Right renal cortex interstitium (tissue), 3 donors: ENCODE results near the gene BORCS8. TPM values are rescaled to one million over a fixed set of nuclear protein-coding genes. Genes with fewer than 3 reads are reported as not detected.
"Not testable (repeated sequence)": the region's sequence is repeated elsewhere in the genome, so short reads cannot be mapped to it uniquely, and the experiment has no call there.

Experiments
- DNase-seq, 3 donors: peaks; one replicate each; pipeline ENCODE4 v3.0.0-alpha.2; 2013; ENCODE audit warnings: low read depth in 3 of 3, low spot score in 2 of 3
- polyA plus RNA-seq, 3 donors: library from polyadenylated mRNA; unstranded; fragments of 120-200 nt; gene quantifications; one replicate each; pipeline ENCODE4 v1.2.1, GENCODE V29; 2013; ENCODE audit not compliant: insufficient read length in 3 of 3

Gene BORCS8
- polyA plus RNA-seq, result 10 to 100 TPM; 13.1 to 14.9 (median 13.2) TPM

DNA sequence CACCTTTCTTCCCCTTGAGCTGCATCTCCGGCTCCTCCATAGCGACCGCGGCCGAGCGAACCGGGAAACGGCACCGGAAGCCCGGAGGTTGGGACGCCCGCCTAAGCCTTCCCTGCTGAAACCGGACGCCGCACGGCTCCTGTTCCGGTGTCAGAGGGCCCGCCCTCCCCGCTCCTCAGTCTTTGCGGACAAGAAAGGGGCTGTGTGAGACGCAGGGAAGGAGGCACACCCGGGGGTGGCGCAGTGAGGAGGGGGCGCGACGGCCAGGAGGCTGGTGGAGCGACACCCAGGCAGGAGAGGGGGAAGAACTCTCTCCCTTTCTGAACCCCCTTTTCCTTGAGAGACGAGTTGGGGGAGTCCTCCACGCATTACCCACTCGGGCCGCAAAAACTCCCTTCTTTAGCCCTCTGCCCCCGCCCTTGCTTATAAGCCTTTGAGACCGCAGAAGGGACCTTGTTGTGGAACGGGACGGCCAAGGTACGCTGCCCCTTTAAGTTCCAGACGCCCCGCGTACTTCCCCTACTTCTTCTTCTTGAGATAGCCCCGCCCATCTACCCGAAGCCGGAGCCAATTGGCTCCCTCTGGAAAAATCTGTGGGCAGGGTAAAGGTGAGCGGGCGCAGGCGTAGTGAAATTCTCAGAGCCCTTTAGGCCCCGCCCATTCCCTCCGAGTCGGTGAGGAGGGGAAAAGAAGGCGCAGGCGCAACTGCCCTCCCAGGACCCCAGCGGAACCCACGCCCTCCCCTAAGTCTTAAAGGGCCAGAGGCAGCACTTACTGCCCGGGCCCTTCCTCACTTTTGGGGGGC is at the start of gene BORCS8, which contains the start of gene RFXANK:
BORCS8 (minus strand) TSS at position 75 of the 805 bp plus-strand sequence; CDS start at position 40, 35 bp downstream.
RFXANK (plus strand) TSS at position 181 of the 805 bp plus-strand sequence. CDS start 1,689 bp downstream, outside the sequence.
- peak; percentile 99 to 100 (median 99) for DNase-seq

DNA sequence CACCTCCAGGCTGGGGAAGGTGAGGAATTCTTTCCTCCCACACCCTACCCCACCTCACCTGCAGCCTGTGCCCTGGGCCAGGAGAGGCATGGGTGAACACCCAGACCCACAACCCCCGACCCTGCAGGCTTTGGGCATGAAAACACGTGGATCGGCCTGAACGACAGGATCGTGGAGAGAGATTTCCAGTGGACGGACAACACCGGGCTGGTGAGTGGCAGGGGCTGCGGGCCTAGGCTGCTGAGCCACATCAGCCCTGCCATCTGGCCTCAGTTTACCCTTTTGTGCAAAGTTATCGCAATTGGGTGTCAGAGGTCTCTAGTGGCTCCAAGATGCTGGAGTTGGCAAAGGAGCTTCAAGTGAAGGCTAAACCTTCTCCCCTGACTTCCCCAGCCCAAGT is 48.5 kb upstream of the BORCS8 start:
- no peak for DNase-seq

DNA sequence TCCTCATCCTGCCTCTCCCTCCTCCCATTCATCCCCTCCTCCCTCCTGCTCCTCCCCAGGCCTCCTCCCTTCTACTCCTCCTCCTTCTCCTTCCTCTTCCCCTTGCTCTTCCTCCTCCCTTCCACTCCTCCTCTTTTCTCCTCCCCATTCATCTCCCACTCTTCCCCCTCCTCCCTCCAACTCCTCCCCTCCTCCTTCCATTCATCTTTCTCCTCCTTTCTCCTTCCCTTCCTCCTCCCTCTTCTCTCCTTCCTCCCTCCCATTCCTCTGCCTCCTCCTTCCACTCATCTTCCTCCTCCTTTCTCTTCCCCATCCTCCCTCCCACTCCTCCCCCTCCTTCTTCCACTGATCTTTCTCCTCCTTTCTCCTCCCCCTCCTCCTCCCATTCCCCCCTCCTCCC is 47.7 kb upstream of the BORCS8 start:
- DNase-seq, result no peak

DNA sequence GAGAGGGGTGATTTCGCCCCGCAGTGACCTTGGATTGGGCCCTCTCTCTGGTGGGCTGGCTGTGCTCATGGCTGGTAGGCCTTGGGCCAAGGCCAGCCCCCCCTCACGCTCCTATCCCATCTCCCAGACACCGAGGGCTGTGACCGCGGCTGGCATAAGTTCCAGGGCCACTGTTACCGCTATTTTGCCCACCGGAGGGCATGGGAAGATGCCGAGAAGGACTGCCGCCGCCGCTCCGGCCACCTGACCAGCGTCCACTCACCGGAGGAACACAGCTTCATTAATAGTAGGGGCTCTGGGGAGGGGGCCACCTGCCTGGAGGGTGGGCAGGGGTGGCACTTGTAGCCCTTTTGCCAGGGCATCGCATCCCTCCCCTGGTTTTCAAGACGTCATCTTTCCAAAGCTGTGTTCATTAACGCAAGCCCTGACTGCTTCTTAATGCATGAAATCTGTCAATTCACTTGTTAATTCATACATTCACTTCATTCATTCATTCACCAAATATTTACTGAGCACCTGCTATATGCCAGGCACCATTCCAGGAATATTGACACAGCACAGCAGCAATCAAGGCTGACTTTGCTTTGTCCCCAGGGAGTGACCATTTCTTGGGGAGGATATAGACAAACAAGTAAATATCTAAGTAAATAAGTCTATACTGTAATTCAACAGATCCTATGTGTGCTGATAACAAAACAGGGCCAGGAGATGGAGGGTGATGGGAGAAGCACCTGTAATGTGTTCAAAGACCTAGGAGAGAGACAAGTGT is 46.4 kb upstream of the BORCS8 start:
- no peak for DNase-seq

DNA sequence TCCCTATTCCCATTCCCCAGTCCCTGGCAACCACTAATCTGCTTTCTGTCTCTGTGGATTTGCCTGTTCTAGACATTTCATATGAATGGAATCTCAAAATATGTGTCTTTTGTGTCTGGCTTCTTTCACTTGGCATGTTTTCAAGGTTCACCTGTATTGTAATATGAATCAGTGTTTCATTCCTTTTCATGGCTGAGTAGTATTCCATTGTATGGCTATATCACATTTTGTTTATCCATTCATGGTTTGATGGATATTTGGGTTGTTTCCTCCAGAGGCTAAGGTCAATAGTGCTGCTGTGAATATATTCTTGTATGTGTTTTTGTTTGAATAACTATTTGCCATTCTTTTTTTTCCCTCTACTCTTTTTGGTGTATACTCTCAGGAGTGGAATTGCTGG is 44.2 kb upstream of the BORCS8 start:
- DNase-seq, result no peak

DNA sequence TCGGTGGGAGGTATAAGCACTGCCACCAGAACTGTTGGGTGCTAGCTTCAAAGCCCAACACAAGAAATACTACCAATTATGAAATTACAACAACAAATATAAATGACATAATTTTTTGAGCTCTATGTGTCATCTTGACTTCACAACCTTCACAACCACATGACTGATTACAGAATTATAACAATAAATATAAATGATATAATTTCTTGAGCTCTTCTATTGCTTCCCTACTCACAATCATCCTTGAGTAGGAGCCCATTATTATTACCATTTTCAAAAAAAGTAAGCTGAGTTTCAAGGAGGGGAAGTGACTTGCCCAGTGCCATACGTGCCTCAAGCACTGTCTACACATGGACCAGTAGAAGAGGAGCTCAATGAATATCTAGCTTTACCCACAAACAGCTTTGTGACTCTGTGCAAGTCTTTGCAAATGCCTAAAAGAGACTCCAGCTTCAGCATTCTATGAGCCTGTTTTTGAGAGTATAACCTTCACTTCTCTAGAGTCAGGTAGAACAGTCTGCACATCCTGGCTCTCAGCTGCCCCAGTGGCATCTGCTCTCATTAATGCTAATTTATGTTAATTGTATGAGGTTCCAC is 42.4 kb upstream of the BORCS8 start:
- DNase-seq, result no peak

DNA sequence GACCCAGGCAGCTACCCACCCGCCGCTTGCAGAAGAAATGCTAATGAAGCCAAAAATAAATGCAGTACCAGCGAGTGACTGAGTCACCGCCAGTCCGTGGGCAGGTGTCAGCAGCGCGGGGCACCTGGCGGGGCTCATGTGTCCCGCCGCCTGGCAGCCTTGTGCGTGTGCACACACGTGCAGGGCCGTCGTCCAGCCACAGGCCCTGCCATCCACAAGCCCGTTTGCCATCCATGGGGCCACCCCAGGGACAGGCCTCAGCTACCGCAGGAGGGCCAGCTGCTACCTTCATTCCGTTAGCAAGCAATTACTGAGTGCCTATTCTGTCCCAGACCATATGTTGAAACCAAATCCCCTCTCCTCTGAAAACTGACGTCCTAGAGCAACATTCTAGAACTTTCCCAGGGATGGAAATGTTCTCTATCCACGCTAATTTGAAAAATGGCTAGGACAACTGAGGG is 40.3 kb upstream of the BORCS8 start:
- no peak for DNase-seq

DNA sequence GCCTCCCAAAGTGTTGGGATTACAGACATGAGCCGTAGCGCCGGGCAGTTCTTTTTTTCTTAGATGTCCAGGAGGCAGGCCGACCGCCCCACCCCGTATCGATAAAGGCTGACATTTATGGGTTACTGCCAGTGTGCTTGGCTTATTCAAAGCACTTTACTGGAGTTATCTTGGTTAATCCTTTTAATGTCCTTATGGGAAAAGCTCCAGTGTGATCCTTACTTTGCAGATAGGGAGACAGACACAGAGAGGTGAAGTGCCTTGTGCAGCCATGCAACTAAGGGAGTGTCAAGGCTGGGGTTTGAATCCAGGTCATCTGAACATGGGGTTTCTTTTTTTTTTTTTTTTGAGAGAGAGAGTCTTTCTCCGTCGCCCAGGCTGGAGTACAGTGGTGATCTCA is 39.0 kb upstream of the BORCS8 start:
- no peak for DNase-seq

DNA sequence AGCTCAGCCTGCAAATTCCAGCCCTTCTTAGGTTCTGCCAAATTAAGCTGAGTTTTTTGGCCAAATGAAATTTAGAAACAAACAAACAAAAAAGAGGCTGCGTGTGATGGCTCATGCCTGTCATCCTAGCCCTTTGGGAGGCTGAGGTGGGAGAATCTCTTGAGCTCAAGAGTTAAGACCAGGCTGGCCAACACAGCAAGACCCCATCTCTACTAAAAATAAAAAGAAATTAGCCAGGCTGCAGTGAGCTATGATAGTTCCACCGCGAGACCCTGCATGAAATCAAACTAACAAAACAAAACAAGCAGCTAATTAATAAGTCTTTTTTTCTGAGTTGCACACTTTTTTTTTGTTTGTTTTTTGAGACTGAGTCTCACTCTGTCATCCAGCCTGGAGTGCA is 37.7 kb upstream of the BORCS8 start:
- no peak for DNase-seq

DNA sequence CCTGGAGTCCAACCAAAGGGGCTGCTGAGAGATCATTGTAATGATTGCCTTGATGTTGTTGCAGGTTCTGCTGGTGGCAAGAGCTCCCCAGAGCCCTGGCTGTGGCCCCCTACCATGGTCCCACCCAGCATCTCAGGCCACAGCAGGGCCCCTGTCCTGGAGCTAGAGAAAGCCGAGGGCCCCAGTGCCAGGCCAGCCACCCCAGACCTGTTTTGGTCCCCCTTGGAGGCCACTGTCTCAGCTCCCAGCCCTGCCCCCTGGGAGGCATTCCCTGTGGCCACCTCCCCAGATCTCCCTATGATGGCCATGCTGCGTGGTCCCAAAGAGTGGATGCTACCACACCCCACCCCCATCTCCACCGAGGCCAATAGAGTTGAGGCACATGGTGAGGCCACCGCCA is 35.3 kb upstream of the BORCS8 start:
- DNase-seq, result no peak

DNA sequence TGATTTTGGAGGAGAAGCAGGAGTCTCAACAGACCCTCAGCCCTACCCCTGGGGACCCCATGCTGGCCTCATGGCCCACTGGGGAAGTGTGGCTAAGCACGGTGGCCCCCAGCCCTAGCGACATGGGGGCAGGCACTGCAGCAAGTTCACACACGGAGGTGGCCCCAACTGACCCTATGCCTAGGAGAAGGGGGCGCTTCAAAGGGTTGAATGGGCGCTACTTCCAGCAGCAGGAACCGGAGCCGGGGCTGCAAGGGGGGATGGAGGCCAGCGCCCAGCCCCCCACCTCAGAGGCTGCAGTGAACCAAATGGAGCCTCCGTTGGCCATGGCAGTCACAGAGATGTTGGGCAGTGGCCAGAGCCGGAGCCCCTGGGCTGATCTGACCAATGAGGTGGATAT is 34.7 kb upstream of the BORCS8 start:
- no peak for DNase-seq

DNA sequence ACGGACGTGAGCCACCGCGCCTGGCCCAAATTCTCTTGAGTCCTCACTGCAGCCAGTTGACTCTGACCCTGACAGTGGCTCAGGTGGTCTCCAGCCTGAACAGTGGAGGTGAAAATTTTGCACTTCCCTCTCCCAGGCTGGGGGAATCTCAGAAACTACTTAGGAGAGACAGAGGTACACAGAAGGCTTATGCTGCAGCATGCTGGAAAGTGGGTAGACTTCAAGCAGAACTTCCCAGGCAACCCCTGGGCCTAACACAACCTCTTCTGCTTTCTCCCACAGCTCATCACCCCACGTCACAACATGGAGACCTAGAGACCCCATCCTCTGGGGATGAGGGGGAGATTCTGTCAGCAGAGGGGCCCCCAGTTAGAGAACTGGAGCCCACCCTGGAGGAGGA is 34.3 kb upstream of the BORCS8 start:
- DNase-seq, result no peak

DNA sequence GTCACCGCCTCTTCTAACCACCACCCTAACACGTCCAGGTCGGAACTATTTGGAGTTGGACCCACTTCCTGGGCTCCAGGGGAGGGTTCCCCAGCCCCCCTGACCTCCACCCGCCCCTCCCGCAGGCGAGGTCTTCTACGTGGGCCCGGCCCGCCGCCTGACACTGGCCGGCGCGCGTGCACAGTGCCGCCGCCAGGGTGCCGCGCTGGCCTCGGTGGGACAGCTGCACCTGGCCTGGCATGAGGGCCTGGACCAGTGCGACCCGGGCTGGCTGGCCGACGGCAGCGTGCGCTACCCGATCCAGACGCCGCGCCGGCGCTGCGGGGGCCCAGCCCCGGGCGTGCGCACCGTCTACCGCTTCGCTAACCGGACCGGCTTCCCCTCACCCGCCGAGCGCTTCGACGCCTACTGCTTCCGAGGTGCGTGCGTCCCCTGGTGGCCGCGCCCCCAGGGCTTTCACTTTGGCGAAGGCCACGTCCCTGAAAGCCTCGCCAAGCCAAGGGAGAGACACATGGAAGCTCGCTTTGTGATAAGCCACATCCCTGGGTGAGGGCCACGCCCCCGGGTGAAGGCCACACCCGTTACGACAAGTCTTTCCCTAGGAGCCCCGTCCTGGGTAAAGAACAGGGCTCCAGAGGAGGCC is 33.0 kb upstream of the BORCS8 start:
- DNase-seq, result no peak

DNA sequence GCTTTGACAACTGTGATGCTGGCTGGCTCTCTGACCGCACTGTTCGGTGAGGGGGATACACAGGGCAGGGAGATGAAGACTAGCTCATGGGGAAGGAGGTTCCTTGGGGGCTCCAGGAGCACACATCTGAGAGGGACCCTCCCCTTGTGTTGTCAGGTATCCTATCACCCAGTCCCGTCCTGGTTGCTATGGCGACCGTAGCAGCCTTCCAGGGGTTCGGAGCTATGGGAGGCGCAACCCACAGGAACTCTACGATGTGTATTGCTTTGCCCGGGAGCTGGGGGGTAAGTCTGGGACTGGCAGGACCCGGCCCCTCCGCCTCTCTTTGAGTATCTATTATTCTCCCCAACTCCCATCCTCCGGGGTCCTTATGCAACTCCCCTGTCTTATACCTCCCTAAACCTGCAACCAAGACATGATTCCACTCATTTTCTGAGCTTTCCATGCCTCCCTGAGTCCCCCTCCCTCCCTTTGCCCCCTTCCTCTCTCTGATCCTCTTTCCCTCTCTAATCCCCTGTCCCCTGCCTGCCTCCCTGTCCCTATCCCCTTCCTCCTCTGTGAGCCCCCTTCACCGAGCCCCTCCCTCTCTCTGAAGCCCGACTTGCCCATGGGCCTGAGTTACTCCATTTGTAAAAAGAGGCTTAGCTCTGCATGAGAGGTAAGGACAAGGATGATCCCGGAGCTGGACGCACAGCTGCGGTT is 32.3 kb upstream of the BORCS8 start:
- no peak for DNase-seq

DNA sequence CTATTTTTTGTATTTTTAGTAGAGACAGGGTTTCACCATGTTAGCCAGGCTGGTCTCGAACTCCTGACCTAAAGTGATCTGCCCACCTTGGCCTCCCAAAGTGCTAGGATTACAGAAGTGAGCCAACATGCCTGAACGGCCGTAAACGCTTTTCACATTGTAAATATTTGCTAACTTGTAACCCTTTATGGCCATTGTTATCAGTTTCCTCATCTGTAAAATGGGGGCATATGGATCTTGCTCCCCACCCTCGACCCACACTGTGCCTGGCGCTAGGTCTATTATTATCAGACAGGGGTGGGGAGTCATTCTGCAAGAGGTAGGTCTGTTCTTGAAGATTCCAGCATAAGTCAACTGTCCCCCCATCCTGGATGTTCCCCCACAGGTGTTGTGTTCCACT is 31.7 kb upstream of the BORCS8 start:
- DNase-seq, result no peak

DNA sequence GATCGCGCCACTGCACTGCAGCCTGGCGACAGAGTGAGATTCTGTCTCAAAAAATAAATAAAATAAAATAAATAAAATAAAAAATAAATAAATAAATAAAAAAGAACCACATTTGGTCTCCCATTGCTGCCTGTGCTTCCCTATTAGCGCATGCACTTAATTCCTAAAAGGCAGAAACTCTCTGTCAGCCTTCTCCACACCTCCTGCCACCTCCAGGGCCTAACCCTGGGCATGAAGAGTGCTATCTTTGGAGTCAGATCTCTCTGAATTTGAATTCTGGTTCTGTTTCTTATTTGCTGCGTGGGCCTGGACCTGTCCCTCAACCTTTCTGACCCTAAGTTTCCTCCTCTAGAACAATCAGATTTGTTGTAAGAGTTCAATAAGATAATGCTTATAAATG is 31.1 kb upstream of the BORCS8 start:
- DNase-seq, result no peak

DNA sequence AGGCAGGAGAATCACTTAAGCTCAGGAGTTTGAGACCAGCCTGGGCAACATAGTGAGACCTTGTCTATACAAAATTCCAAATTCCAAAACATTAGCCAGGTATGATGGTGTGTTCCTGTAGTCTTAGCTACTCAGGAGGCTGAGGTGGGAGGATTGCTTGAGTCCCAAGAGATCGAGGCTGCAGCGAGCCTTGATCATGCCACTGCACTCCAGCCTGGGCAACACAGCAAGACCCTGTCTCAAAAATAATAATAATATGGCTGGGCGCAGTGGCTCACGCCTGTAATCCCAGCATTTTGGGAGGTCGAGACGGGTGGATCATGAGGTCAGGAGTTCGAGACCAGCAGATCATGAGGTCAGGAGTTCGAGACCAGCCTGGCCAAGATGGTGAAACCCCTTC is 29.0 kb upstream of the BORCS8 start:
- not testable (repeated sequence) for DNase-seq

DNA sequence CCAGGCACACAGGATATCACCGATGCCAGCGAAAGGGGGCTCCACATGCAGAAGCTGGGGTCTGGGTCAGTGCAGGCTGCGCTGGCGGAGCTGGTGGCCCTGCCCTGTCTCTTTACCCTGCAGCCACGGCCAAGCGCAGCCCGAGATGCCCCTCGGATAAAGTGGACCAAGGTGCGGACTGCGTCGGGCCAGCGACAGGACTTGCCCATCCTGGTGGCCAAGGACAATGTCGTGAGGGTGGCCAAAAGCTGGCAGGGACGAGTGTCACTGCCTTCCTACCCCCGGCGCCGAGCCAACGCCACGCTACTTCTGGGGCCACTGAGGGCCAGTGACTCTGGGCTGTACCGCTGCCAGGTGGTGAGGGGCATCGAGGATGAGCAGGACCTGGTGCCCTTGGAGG is 27.0 kb upstream of the BORCS8 start:
- DNase-seq, result no peak

DNA sequence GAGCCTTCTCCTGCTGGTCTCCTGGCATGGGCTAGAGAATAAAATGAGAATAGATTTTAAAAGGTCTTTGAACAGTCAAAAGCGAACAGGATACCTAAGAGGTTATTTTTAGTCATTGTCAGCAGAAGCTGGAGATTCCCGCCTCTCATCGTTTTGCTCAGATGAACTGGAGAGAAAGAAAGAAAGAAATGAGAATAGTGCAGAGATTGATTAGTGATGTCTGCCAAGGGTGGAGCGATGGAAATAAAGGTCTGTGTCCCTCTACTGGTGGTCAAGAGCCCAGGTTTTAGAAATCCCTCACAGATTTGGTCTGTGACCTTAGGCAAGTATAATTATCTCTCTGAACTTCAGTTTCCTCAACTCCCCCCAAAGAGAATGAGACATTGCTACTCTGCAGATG is 25.1 kb upstream of the BORCS8 start:
- DNase-seq, result no peak

DNA sequence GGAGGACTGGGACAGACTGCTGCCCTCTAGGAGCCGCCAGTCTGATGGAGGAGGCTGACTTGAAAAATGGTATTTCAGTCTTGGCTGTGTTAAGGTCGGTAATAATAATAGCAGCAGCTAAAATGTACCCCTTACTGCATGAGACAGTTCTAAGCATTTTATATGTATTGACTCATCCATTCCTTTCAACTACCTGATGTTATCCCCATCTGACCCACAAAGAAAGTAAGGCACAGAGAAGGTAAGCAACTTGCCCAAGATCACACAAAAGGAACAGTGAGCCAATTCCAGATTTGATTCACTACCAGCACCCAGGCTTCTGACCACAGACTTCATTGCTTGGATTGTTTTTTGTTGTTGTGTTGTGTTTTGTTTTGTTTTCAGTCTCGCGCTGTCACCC is 23.8 kb upstream of the BORCS8 start:
- no peak for DNase-seq
